GM12891 (cell line): ENCODE results near the gene ZNRD2.

ENCODE experiments used
- DNase-seq: peaks from one replicate; pipeline ENCODE4 v3.0.0; 2011; ENCODE audit warnings: low spot score; ENCODE audit not compliant: insufficient read length
- FAIRE-seq: peaks from 2 replicates; lab custom pipeline; 2011; peaks lifted over from hg19 to GRCh38; lab: Jason Lieb, UNC
- PAX5 ChIP-seq: IDR thresholded peaks from 2 replicates; pipeline ENCODE4 v1.6.1; 2011; ENCODE audit warnings: low read length, moderate library complexity, mild to moderate bottlenecking; ENCODE audit not compliant: insufficient read depth, severe bottlenecking
- POLR2A ChIP-seq: IDR thresholded peaks from 2 replicates; pipeline ENCODE4 v1.6.1; 2011; ENCODE audit warnings: low read depth, low read length, control low read depth
- POLR2AphosphoS5 ChIP-seq: IDR thresholded peaks from 2 replicates; pipeline ENCODE4 v1.6.1; 2011; ENCODE audit warnings: low read depth, low read length, control low read depth
- POU2F2 ChIP-seq: IDR thresholded peaks from 2 replicates; pipeline ENCODE4 v1.6.1; 2011; ENCODE audit warnings: low read depth, mild to moderate bottlenecking, control low read depth, low read length, moderate library complexity
- SPI1 ChIP-seq: IDR thresholded peaks from 2 replicates; pipeline ENCODE4 v1.6.1; 2011; ENCODE audit warnings: low read depth, low read length, control low read depth
- TAF1 ChIP-seq: IDR thresholded peaks from 2 replicates; pipeline ENCODE4 v1.6.1; 2011; ENCODE audit warnings: low read depth, low read length, control low read depth

The ZNRD2 gene

DNA sequence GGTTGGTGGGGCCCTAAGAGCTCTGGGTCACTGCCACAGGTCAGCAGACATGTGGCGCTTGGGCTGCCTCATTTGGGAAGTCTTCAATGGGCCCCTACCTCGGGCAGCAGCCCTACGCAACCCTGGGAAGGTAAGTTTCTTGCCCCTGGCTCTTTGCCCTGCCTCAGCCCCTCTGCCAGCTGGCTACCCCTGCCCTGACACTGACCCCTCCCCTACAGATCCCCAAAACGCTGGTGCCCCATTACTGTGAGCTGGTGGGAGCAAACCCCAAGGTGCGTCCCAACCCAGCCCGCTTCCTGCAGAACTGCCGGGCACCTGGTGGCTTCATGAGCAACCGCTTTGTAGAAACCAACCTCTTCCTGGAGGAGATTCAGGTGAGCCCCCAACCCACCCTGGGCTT, 43.5 kb upstream of the ZNRD2 start:
- FAIRE-seq = no peak
- DNase-seq = no peak
- TF ChIP-seq SPI1 (no peak), PAX5 (no peak), TAF1 (no peak), POLR2AphosphoS5 (no peak), POLR2A (no peak), POU2F2 (no peak)

DNA sequence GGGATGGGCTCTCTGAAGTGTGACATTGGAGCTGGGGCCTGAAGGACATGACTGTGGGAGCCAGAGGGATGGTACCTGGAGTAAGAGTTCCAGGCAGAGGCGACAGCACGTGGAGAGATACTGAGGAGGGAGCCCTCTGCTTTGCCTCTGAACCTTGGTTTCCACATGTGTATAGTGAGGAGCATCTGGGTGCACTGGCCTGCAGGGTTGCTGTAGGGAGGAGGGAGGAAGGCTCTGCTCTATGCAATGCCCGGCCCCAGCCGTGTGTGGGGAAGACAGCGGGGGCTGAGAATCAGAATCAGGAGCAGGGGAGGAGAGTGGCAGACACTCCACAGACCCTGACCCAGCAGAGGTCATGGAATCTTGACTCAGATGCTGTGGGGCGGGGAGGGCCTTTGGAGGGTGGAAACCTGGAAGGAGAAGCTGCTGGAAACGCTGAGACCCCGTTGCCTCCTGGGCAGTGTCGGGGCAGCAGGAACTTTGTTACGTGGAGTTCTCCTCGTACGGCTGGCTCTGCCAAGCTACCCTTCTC, 41.4 kb upstream of the ZNRD2 start:
- no peak for DNase-seq
- no peak for FAIRE-seq

DNA sequence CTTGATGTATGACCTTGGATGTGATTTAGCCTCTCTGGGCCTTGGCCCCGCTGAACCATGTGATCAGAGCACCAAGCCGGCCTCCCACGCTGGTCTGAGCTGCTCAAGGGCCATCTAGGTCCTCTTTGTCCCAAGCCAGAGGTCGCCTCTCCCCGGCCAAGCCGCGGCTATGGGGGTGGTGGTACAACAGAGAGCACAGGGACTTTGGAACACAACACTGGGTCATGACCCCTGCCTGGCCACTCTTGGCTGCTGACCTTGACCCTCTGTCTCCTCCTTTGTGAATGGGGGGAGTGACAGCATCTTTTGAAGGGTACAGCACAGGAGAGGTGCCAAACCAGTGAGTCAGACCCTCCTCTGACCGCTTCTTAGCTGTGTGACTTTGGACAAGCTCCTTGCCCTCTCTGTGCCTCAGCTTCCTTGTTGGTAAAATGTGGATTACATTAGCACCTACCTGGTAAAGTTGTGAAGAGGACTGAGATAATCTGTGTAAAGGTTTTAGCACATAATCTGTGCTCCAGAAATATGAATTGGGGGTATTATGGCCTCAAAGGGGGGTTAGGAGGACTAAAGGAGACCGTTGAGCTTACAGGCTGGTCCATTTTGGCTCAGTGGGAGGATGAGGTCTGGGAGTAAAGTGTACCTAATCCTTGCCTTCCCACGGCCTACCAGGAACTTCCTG, 40.7 kb upstream of the ZNRD2 start:
- no peak for TF ChIP-seq POLR2AphosphoS5
- TF ChIP-seq TAF1 = no peak
- no peak for TF ChIP-seq PAX5
- TF ChIP-seq SPI1 = no peak
- TF ChIP-seq POU2F2 = no peak
- TF ChIP-seq POLR2A = no peak
- DNase-seq (peak; percentile 2), FAIRE-seq (no peak)

More for the DNA sequence above, 41.4 kb upstream of the ZNRD2 start:
- no peak for TF ChIP-seq POU2F2
- TF ChIP-seq SPI1 = no peak
- TF ChIP-seq POLR2A = no peak
- no peak for TF ChIP-seq POLR2AphosphoS5
- no peak for TF ChIP-seq PAX5
- TF ChIP-seq TAF1 = no peak

DNA sequence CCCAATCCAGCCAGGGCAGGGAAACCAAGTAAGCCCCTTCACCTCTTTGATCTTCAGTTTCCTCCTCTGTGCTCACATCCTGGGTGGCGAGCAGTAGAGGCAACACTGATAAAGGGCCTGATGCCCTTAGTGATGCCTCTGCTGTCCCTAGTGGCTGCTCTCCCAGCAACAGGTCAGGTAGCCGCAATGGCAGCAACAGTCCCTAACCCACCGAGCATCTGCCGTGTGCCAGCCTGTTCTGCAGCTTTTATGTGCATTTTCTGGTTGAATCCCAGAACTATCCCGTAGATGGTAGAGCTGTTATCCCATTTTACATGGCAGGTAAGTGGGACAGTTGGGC, 40.1 kb upstream of the ZNRD2 start:
- TF ChIP-seq PAX5 (no peak), SPI1 (no peak), TAF1 (no peak), POLR2AphosphoS5 (no peak), POLR2A (no peak), POU2F2 (no peak)
- DNase-seq = no peak
- peak; percentile 28 for FAIRE-seq

DNA sequence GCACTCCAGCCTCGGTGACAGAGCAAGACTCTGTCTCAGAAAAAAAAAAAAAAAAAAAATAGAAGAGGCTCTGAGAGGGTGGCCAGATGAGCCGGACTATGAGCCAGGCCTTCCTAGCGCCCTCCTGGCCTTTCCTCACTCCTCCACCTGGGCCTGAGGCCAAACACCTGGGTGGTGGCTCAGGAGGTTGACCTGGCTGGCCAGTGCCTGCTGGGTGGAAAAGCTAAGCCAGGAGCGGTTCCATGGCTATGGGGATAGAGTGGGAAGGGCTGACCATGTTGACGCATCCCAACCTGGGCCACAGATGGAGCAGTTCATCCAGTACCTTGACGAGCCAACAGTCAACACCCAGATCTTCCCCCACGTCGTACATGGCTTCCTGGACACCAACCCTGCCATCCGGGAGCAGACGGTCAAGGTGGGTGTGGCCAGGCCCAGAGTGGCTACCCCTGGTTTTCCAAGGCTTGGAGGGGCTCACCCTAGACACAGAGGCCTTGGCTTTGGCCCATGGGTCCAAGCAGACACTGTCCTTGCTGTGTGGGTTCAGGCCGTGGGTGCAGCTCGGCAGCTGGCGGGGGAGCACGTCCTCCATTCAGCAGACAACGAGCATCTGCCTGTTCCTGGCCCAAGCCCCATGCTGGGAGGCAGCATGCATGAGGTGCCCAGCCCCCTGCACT, 37.8 kb upstream of the ZNRD2 start:
- DNase-seq (no peak), FAIRE-seq (no peak)
- TF ChIP-seq POU2F2 = no peak
- TF ChIP-seq TAF1 = no peak
- no peak for TF ChIP-seq PAX5
- TF ChIP-seq POLR2A = no peak
- no peak for TF ChIP-seq SPI1
- TF ChIP-seq POLR2AphosphoS5 = no peak

DNA sequence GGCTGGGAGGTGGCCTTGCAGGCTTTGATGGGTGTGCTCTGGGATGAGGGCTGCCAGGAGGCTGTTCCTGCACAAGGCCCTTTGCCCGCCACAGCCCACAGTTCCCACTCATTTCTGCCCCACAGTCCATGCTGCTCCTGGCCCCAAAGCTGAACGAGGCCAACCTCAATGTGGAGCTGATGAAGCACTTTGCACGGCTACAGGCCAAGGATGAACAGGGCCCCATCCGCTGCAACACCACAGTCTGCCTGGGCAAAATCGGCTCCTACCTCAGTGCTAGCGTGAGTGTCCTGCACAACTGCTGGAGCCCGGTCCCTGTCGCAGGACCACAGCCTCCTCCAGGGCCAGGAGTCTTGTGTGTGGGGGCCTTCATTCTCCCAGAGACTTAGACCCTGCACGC, 35.2 kb upstream of the ZNRD2 start:
- FAIRE-seq = no peak
- no peak for DNase-seq
- no peak for TF ChIP-seq TAF1
- TF ChIP-seq SPI1 = no peak

DNA sequence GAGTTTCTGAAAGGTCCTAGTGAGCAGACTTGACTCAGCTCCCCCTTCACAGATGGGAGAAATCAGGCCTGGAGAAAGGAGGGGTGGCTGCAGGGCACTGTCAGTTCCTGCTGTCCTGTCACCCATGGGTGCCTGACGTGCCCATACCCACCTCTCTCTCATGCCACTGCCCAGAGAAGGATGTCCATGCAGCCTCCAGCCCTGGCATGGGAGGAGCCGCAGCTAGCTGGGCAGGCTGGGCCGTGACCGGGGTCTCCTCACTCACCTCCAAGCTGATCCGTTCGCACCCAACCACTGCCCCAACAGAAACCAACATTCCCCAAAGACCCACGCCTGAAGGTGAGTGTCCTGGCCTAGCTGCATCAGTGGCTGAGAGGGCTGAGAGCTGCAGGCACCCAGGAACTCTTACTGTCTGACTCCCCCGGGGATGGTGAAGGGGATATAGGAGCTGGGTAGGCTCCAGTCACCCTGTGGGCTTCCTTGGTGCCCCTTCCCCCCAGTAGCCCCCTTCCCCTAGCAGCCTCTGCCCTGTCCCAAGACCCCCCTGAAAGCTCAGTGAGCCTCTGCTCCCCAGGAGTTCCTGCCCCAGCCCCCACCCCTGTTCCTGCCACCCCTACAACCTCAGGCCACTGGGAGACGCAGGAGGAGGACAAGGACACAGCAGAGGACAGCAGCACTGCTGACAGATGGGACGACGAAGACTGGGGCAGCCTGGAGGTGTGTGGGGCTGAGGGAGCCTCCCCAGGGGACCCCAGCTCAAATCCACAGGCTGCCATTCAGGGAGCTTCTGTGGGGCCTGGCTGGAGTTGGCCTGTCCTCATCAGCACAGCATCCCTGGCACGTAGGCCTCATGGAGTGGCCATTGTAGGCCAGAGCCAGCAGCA, 33.6 kb upstream of the ZNRD2 start:
- TF ChIP-seq POLR2A = no peak
- no peak for TF ChIP-seq POLR2AphosphoS5
- no peak for TF ChIP-seq TAF1
- TF ChIP-seq POU2F2 = no peak
- TF ChIP-seq PAX5 = no peak
- no peak for TF ChIP-seq SPI1
- FAIRE-seq = no peak
- DNase-seq = no peak

DNA sequence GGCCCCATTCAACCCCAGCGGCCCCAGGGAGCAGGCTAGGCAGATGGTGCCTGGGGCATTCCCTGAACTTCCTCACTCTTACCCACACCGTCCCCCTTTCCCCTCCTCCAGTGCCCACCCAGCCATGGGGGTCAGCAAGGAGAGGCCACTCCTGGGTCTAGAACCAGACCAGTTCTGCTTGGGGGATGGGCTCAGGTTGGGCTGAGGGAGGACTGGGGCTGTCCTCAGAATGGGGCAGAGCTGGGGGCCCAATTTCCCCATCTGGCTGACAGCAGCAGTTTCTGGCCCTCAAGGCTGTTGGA, 33.0 kb upstream of the ZNRD2 start:
- TF ChIP-seq PAX5 = no peak
- no peak for TF ChIP-seq POLR2A
- TF ChIP-seq SPI1 = no peak
- no peak for TF ChIP-seq POU2F2
- no peak for TF ChIP-seq TAF1
- DNase-seq (no peak), FAIRE-seq (no peak)

DNA sequence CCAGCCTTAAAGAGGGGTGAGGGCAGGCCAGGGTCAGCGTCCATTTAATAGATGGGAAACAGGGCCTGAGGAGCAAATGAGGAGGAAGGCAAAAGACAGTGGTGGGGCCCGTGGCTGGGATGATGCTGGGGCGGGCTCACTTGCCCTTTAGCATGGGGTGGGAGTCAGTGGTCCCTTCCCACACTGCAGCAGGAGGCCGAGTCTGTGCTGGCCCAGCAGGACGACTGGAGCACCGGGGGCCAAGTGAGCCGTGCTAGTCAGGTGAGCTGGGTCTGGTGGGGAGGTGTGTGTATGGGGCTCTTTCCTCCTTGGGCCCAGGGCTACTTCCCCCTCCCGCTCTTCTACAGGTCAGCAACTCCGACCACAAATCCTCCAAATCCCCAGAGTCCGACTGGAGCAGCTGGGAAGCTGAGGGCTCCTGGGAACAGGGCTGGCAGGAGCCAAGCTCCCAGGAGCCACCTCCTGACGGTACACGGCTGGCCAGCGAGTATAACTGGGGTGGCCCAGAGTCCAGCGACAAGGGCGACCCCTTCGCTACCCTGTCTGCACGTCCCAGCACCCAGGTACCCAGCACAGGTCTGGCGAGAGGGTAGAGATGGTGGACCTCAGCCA, 32.6 kb upstream of the ZNRD2 start:
- FAIRE-seq = no peak
- TF ChIP-seq POU2F2 (no peak), TAF1 (no peak), PAX5 (no peak), POLR2A (no peak), SPI1 (no peak), POLR2AphosphoS5 (no peak)
- no peak for DNase-seq
